Astrocyte of the spinal cord (primary cell): Measurements from ENCODE around the gene NKAIN4.

ENCODE experiments used
- DNase-seq: peaks from one replicate; pipeline ENCODE4 v3.0.0; 2011; ENCODE audit warnings: low read depth, low spot score
- H3K4me3 ChIP-seq: 2 replicates; pipeline ENCODE4 v1.5.1; 2011; ENCODE audit warnings: low read depth, mild to moderate bottlenecking, low read length, moderate library complexity
- in situ Hi-C: cut with HindIII; loops from 2 replicates; pipeline ENCODE4 v1.10.0; 2017; ENCODE audit warnings: low sequenced_read_pairs
- TF ChIP-seq, protein P1 (sequence below): IDR thresholded peaks from 2 replicates; pipeline ENCODE4 v1.5.1; 2012; ENCODE audit warnings: low read depth, mild to moderate bottlenecking, low read length, inconsistent platforms

The NKAIN4 gene

DNA sequence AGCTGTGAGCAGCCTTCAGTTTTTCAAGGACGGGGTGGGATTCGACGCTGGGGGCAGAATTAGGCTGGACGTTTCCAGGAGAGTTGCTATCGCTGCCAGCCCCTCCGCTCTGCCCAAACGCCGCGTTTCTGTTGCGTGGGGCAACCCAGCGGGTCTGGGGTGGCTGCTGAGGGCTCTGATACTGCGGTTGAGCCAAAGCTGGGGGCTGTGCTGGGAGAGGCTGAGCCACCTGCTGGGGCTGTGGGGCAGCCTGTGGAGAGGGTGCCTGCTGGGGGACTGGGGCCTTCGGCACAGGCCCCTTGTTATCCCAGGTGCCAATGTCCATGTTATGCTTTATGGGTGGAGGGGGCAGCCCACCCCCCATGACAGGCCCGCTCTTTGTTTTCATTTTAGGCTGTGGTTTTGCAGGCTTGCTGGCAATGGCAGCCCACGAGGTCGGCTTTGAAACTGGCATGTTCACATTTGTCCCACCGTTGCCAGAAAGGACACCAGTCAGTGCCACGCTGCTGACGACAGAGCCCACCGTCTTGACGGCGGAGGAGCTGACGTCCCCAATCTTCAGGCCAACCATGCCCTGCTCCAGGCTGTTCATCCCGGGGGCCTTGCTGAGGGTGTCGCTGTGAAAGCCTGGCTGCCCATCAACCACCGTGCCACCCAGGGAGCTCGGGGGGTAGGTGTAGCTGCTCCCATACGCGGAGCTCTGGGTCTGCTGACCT, 51.3 kb downstream of the NKAIN4 start:
- no peak overlapping the region for H3K4me3 ChIP-seq
- in situ Hi-C loops: no loop called here
- TF ChIP-seq, protein P1, sequence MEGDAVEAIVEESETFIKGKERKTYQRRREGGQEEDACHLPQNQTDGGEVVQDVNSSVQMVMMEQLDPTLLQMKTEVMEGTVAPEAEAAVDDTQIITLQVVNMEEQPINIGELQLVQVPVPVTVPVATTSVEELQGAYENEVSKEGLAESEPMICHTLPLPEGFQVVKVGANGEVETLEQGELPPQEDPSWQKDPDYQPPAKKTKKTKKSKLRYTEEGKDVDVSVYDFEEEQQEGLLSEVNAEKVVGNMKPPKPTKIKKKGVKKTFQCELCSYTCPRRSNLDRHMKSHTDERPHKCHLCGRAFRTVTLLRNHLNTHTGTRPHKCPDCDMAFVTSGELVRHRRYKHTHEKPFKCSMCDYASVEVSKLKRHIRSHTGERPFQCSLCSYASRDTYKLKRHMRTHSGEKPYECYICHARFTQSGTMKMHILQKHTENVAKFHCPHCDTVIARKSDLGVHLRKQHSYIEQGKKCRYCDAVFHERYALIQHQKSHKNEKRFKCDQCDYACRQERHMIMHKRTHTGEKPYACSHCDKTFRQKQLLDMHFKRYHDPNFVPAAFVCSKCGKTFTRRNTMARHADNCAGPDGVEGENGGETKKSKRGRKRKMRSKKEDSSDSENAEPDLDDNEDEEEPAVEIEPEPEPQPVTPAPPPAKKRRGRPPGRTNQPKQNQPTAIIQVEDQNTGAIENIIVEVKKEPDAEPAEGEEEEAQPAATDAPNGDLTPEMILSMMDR: no peak
- no peak for DNase-seq

- TF ChIP-seq, protein P1: no peak
- no peak overlapping the region for H3K4me3 ChIP-seq
- DNase-seq: no peak
- in situ Hi-C loops: no loop called here
These were observed 52.2 kb downstream of the NKAIN4 start for GRCh38 chr20:63202021-63202420.

- no peak for DNase-seq
- in situ Hi-C loops: no loop called here
- no peak overlapping the region for H3K4me3 ChIP-seq
- TF ChIP-seq, protein P1: no peak
These were observed 55.7 kb downstream of the NKAIN4 start for GRCh38 chr20:63198606-63199005.

DNA sequence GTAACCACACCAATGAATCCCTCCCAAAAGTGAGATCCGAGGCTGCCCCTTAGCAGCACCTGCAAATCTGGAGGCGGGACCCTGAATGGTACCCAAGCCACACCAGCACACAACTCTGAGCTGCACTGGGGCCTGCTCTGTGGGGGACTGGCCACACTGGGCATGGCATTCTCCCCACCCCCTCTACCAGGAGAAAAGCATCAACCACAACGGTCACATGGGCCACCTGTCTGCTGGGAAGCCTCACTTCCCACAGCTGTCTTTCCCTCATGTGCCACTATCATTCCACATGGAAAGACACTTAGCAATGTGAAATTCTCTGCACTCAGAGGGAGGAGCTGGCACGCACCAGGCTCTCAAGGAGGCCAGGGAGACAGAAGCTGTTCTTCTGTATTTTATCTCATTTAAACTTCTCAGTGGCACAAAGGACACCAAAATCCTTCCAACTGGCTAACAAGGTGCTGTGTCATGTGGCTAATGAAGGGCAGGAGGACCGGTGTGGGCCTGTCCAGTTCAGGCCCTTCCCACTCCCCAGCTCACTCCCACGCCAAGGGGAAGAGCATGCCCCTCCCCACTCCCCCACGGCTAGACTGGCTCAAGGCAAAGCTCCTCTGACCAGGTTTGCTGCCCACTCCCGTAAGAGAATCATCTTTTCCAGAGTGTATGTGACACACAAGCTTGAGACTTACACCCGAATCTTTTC, 57.3 kb downstream of the NKAIN4 start:
- DNase-seq: no peak
- TF ChIP-seq, protein P1: no peak
- no peak overlapping the region for H3K4me3 ChIP-seq
- in situ Hi-C loops: no loop called here

GRCh38 chr20:63194797-63195173, 59.5 kb downstream of the NKAIN4 start:
- TF ChIP-seq, protein P1: no peak
- H3K4me3 ChIP-seq: no peak overlapping the region
- in situ Hi-C loops: no loop called here
- DNase-seq: no peak

GRCh38 chr20:63194007-63194796, 60.1 kb downstream of the NKAIN4 start:
- in situ Hi-C loops: no loop called here

More at GRCh38 chr20:63194007-63194796, 60.1 kb downstream of the NKAIN4 start:
- no peak overlapping the region for H3K4me3 ChIP-seq
- TF ChIP-seq, protein P1: no peak
- no peak for DNase-seq
